K562 (cell line): ENCODE measurements around the gene POMP. TPM values are rescaled to one million over a fixed set of nuclear protein-coding genes. Genes with fewer than 3 reads are reported as not detected.
A peak's percentile ranks its signal among the peaks of the same experiment; 100 is the strongest.

Experiments used
- ATF1 ChIP-seq, 2 experiments: fragments of 450-650 bp in 1 of 2; IDR thresholded peaks; 2 replicates each; pipeline ENCODE4 v1.6.1; 2016; ENCODE audit warnings: missing compliant biosample characterization in 1 of 2, missing genetic modification characterization in 1 of 2
- BACH1 ChIP-seq: fragments of 200-800 bp; sonication (Bioruptor generic); IDR thresholded peaks from 2 replicates; pipeline ENCODE4 v1.6.1; 2016; ENCODE audit warnings: missing genetic modification characterization, missing compliant biosample characterization
- BRD4 ChIP-seq: fragments of 200-600 bp; sonication (generic); IDR thresholded peaks from 2 replicates; pipeline ENCODE4 v1.6.1; 2017; ENCODE audit warnings: inconsistent platforms
- BRD9 ChIP-seq: fragments of 450-650 bp; IDR thresholded peaks from 2 replicates; pipeline ENCODE4 v1.6.1; 2018; ENCODE audit warnings: low read depth; ENCODE audit not compliant: partially characterized antibody
- C11orf30 ChIP-seq: fragments of 450-650 bp; IDR thresholded peaks from 2 replicates; pipeline ENCODE4 v1.6.1; 2016; ENCODE audit warnings: low read depth, mild to moderate bottlenecking
- CBFA2T3 ChIP-seq: fragments of 450-650 bp; IDR thresholded peaks from 2 replicates; pipeline ENCODE4 v1.6.1; 2017
- CBX3 ChIP-seq, 2 experiments: IDR thresholded peaks; 1 replicate in 1 of 2; 2 replicates in 1 of 2; pipeline ENCODE4 v1.6.1; 2012; ENCODE audit warnings: inconsistent platforms in 2 of 2, low read length in 2 of 2, borderline replicate concordance in 1 of 2, control low read depth in 1 of 2
- CEBPG ChIP-seq, 3 experiments: fragments of 200-800 bp in 1 of 3; sonication (Bioruptor generic) in 1 of 3; sonication (generic) in 1 of 3; formaldehyde crosslinking in 1 of 3; IDR thresholded peaks in 2 of 3; conservative IDR thresholded peaks in 1 of 3; 2 replicates each; pipeline versions ENCODE4 v1.6.1 to v1.8.0; 2016 to 2022; ENCODE audit warnings: missing compliant biosample characterization in 2 of 3, missing genetic modification characterization in 2 of 3, mild to moderate bottlenecking in 1 of 3, missing genetic modification reagents in 1 of 3
- COPS2 ChIP-seq: fragments of 450-650 bp; conservative IDR thresholded peaks from 2 replicates; pipeline ENCODE4 v1.6.1; 2016; ENCODE audit warnings: mild to moderate bottlenecking, moderate library complexity
- DPF2 ChIP-seq: fragments of 450-650 bp; IDR thresholded peaks from 2 replicates; pipeline ENCODE4 v1.6.1; 2016
- E2F3 ChIP-seq: fragments of 250-450 bp; sonication (Bioruptor Pico); IDR thresholded peaks from 2 replicates; pipeline ENCODE4 v1.4.0; 2020; ENCODE audit warnings: mild to moderate bottlenecking
- ETV5 ChIP-seq: sonication (generic); formaldehyde crosslinking; IDR thresholded peaks from 2 replicates; pipeline ENCODE4 v1.4.0; 2020; ENCODE audit warnings: low read depth, mild to moderate bottlenecking, missing genetic modification reagents
- GABPB2 ChIP-seq: fragments of 250-450 bp; sonication (Bioruptor Pico); conservative IDR thresholded peaks from 2 replicates; pipeline ENCODE4 v1.5.1; 2021; ENCODE audit warnings: mild to moderate bottlenecking
- HDAC3 ChIP-seq: fragments of 450-650 bp; IDR thresholded peaks from 2 replicates; pipeline ENCODE4 v1.6.1; 2018; ENCODE audit warnings: borderline replicate concordance, mild to moderate bottlenecking, moderate library complexity; ENCODE audit not compliant: partially characterized antibody
- HIVEP1 ChIP-seq: fragments of 250-450 bp; sonication (Bioruptor Pico); IDR thresholded peaks from 2 replicates; pipeline ENCODE4 v1.4.0; 2020; ENCODE audit warnings: mild to moderate bottlenecking
- HMG20A ChIP-seq: fragments of 450-650 bp; formaldehyde crosslinking; conservative IDR thresholded peaks from 2 replicates; pipeline ENCODE4 v1.4.0; 2020; ENCODE audit warnings: mild to moderate bottlenecking, mixed read lengths
- MYC ChIP-seq, 2 experiments: fragments of 250-450 bp in 1 of 2; sonication (Bioruptor Pico) in 1 of 2; IDR thresholded peaks; 2 replicates each; pipeline versions ENCODE4 v1.5.1 to v1.6.1; 2012 to 2021; ENCODE audit warnings: low read depth in 2 of 2, borderline replicate concordance in 1 of 2, improper control_type of control experiment in 1 of 2, low read length in 1 of 2, mild to moderate bottlenecking in 1 of 2, moderate library complexity in 1 of 2
- NFYB ChIP-seq: IDR thresholded peaks from 2 replicates; pipeline ENCODE4 v1.6.1; 2011; ENCODE audit warnings: mild to moderate bottlenecking, moderate library complexity; ENCODE audit not compliant: insufficient read length; ENCODE audit errors: extremely low read depth
- NUFIP1 ChIP-seq: fragments of 450-650 bp; IDR thresholded peaks from 2 replicates; pipeline ENCODE4 v1.6.1; 2018; ENCODE audit not compliant: partially characterized antibody
- POLR2AphosphoS2 ChIP-seq: IDR thresholded peaks from 2 replicates; pipeline ENCODE4 v1.6.1; 2012; ENCODE audit warnings: low read length, improper control_type of control experiment
- RBFOX2 ChIP-seq: fragments of 200-400 bp; formaldehyde crosslinking; IDR thresholded peaks from 2 replicates; pipeline ENCODE4 v1.6.1; 2017; ENCODE audit warnings: low read depth, mild to moderate bottlenecking, low read length, moderate library complexity
- RFX5 ChIP-seq: IDR thresholded peaks from 2 replicates; pipeline ENCODE4 v1.6.1; 2011; ENCODE audit warnings: low read depth, mild to moderate bottlenecking, improper control_type of control experiment, low read length
- SP2 ChIP-seq: IDR thresholded peaks from 2 replicates; pipeline ENCODE4 v1.6.1; 2011; ENCODE audit warnings: mild to moderate bottlenecking, low read depth, low read length, moderate library complexity; ENCODE audit not compliant: poor library complexity, severe bottlenecking; ENCODE audit errors: extremely low read depth
- STAG1 ChIP-seq: sonication (generic); formaldehyde crosslinking; IDR thresholded peaks from 2 replicates; pipeline ENCODE4 v1.5.0; 2020; ENCODE audit warnings: missing genetic modification reagents, borderline replicate concordance
- TAL1 ChIP-seq: fragments of 450-650 bp; IDR thresholded peaks from 2 replicates; pipeline ENCODE4 v1.6.1; 2016; ENCODE audit warnings: mild to moderate bottlenecking
- TRIM24 ChIP-seq, 2 experiments: fragments of 450-650 bp; IDR thresholded peaks; 2 replicates each; pipeline ENCODE4 v1.6.1; 2016
- ZC3H4 ChIP-seq: sonication (generic); formaldehyde crosslinking; IDR thresholded peaks from 2 replicates; pipeline ENCODE4 v1.9.0; 2021; ENCODE audit warnings: missing genetic modification reagents, borderline replicate concordance
- ZFP1 ChIP-seq: fragments of 450-650 bp; formaldehyde crosslinking; IDR thresholded peaks from 2 replicates; pipeline ENCODE4 v1.4.0; 2020; ENCODE audit warnings: mild to moderate bottlenecking, mixed read lengths
- ZFX ChIP-seq: sonication (generic); formaldehyde crosslinking; IDR thresholded peaks from 2 replicates; pipeline ENCODE4 v1.8.0; 2022; ENCODE audit warnings: mild to moderate bottlenecking, missing genetic modification reagents, moderate library complexity
- ZKSCAN3 ChIP-seq: fragments of 250-450 bp; sonication (Bioruptor Pico); IDR thresholded peaks from 2 replicates; pipeline ENCODE4 v1.4.0; 2020
- polyA plus RNA-seq, 8 experiments: library from polyadenylated mRNA; depleted of rRNA in 4 of 8; stranded (reverse) in 5 of 8; unstranded in 3 of 8; fragments of >200 nt; fragmentation: Nextera tagmentation in 2 of 8; fragmentation: Illumina TruSeq in 1 of 8; extraction: Ambion mirVana in 2 of 8; extraction: Trizol in 1 of 8; gene quantifications; 2 replicates each; pipeline versions ENCODE4 v1.2.1 to v1.2.3, GENCODE V29; 2011 to 2014; ENCODE audit warnings: inconsistent platforms in 1 of 8, missing spikeins in 1 of 8
- total RNA-seq, 7 experiments: library from RNA; depleted of rRNA in 6 of 7; stranded (reverse); fragments of >200 nt in 6 of 7; fragmentation: Illumina TruSeq in 2 of 7; extraction: Trizol in 2 of 7; gene quantifications; 2 replicates each; pipeline versions ENCODE4 v1.2.1 to v1.2.3, GENCODE V29; 2011 to 2021; ENCODE audit warnings: low replicate concordance in 1 of 7
- TF ChIP-seq, protein P1 (sequence below): fragments of 250-450 bp; sonication (Bioruptor Pico); IDR thresholded peaks from 2 replicates; pipeline ENCODE4 v1.9.0; 2021; ENCODE audit warnings: mild to moderate bottlenecking, inconsistent platforms

Gene POMP
- total and polyA plus RNA-seq, 9 of the 15 experiments (the other 6 are each of a cell fraction or from before 2014, with no cell fraction given), result 69.2 to 647 (median 118) TPM

DNA sequence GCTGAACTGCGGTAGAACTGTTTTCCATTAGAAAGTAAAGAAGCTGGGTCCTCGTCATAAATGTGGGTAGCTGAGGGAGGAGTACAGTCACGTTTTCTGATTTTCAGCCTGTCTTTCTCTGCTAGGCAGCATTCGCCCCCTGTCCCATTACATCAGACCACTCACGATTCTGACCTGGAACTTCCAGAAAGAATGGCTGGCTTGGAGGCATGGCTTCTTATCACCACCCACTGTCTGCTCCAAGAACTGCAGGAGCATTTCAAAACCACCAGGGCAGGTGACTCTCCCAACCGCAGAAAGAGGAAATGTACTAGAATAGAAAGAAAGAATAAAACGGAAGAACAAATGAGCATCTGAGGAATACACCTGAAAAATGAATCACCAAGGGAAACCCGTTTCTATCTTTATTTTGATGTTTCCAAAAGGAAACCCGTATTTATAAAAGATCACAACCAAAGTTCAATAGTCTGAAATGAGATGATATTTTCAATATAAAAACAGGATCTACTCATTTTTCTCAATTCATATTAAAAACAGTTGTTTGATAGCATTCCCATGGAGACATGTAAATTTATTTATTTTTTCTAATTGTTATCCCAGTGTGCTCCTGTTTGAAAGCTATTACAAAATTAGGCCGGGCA, 22.1 kb upstream of the POMP start (continued):
- TF ChIP-seq STAG1 (CRISPR knock-in tag) (peak; percentile 40; the same call in 1 of the 2 replicates), MYC (IDR thresholded peaks at IDR 0.05; ENCODE audit: low read depth, low read length) (no peak), MYC (CRISPR knock-in tag; IDR thresholded peaks at IDR 0.05; ENCODE audit: borderline replicate concordance, low read depth) (no peak), CEBPG (CRISPR knock-in tag; IDR thresholded peaks at IDR 0.05) (no peak), CEBPG (tag; conservative IDR thresholded peaks at IDR 0.05 in 1 of 2, IDR thresholded peaks at IDR 0.05 in 1 of 2) (no peak), TRIM24 (IDR thresholded peaks at IDR 0.05) (no peak), ZFX (CRISPR knock-in tag) (no peak), ATF1 (CRISPR knock-in tag; IDR thresholded peaks at IDR 0.05) (no peak), ATF1 (tag; IDR thresholded peaks at IDR 0.05) (peak; percentile 36; the same call in 1 of the 2 replicates), CBFA2T3 (no peak), ETV5 (CRISPR knock-in tag) (no peak), ZC3H4 (CRISPR knock-in tag) (no peak), RFX5 (no peak), SP2 (no peak), BACH1 (no peak), COPS2 (no peak), ZFP1 (no peak), HDAC3 (no peak), CBX3 (IDR thresholded peaks at IDR 0.05; ENCODE audit: borderline replicate concordance in 1 of 2, low read length in 2 of 2) (no peak), NFYB (no peak), TAL1 (no peak), HIVEP1 (CRISPR knock-in tag) (no peak), RBFOX2 (no peak), NUFIP1 (no peak), DPF2 (no peak), ZKSCAN3 (CRISPR knock-in tag) (no peak), BRD9 (peak; percentile 59), E2F3 (CRISPR knock-in tag) (no peak), HMG20A (CRISPR knock-in tag) (no peak), POLR2AphosphoS2 (no peak), BRD4 (no peak), C11orf30 (no peak), GABPB2 (CRISPR knock-in tag) (no peak)
- TF ChIP-seq, protein P1, sequence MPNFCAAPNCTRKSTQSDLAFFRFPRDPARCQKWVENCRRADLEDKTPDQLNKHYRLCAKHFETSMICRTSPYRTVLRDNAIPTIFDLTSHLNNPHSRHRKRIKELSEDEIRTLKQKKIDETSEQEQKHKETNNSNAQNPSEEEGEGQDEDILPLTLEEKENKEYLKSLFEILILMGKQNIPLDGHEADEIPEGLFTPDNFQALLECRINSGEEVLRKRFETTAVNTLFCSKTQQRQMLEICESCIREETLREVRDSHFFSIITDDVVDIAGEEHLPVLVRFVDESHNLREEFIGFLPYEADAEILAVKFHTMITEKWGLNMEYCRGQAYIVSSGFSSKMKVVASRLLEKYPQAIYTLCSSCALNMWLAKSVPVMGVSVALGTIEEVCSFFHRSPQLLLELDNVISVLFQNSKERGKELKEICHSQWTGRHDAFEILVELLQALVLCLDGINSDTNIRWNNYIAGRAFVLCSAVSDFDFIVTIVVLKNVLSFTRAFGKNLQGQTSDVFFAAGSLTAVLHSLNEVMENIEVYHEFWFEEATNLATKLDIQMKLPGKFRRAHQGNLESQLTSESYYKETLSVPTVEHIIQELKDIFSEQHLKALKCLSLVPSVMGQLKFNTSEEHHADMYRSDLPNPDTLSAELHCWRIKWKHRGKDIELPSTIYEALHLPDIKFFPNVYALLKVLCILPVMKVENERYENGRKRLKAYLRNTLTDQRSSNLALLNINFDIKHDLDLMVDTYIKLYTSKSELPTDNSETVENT (CRISPR knock-in tag), result no peak
